GM19238 (cell line): Measurements from ENCODE around the gene USP48.
"Not testable (repeated sequence)": the region's sequence is repeated elsewhere in the genome, so short reads cannot be mapped to it uniquely, and the experiment has no call there.

ENCODE experiments used
- DNase-seq: peaks from one replicate; pipeline ENCODE4 v3.0.0; 2011; ENCODE audit warnings: low spot score; ENCODE audit not compliant: insufficient read length

Gene USP48

DNA sequence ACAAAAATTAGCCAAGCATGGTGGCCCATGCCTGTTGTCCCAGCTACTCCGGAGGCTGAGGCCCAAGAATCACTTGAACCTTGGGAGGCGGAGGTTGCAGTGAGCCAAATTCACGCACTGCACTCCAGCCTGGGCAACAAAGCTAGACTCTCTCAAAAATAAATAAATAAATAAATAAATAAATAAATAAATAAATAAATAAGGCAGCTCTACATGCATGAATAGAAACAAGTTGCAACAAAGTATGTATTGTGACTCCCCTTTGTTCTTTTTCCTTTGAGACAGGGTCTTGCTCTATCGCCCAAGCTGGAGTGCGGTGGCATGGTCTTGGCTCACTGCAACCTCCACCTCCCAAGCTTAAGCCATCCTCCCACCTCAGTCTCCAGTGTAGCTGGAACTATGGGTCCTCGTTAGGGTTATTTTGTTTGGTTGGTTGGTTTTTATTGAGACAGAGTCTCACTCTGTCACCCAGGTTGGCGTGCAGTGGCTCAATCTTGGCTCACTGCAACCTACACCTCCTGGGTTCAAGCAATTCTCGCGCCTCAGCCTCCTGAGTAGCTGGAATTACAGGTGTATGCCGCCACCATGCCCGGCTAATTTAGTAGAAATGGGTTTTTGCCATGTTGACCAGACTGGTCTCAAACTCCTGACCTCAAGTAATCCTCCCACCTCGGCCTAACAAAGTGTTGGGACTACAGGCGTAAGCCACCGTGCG, 8.0 kb downstream of the USP48 start:
- no peak for DNase-seq

- no peak for DNase-seq
Measured at GRCh38 chr1:21773585-21773984, 9.4 kb downstream of the USP48 start.

DNA sequence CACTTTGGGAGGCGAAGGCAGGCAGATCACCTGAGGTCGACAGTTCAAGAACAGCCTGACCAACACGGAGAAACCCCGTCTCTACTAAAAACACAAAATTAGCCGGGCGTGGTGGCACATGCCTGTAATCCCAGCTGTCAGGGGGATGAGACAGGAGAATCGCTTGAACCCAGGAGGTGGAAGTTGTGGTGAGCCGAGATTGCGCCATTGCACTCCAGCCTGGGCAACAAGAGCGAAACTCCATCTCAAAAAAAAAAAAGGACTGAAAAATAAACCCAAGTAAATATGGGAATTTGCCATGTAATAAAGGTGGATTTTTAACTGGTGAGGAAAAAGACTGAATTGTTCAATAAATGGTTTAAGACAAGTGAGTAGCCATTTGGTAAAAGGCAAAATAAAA, 11.3 kb downstream of the USP48 start:
- not testable (repeated sequence) for DNase-seq

- DNase-seq: not testable (repeated sequence)
Measured at GRCh38 chr1:21770602-21771001, 12.3 kb downstream of the USP48 start.

DNA sequence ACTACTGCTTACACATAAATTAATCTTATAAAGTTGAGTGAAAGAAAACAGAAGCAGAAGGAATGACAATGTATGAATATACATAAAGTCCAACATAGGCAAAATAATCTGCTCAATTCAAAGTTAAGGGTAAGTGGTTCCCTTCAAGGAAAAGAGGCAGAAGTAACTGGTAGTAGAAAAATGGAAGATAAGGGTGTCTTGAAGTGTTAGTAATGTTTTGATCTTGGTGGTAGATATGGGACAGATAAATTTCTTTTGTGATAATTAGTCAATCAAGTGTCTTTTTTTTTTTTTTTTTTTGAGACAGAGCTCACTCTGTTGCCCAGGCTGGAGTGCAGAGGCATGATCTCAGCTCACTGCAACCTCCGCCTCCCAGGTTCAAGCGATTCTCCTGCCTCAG, 12.7 kb downstream of the USP48 start:
- no peak for DNase-seq

DNA sequence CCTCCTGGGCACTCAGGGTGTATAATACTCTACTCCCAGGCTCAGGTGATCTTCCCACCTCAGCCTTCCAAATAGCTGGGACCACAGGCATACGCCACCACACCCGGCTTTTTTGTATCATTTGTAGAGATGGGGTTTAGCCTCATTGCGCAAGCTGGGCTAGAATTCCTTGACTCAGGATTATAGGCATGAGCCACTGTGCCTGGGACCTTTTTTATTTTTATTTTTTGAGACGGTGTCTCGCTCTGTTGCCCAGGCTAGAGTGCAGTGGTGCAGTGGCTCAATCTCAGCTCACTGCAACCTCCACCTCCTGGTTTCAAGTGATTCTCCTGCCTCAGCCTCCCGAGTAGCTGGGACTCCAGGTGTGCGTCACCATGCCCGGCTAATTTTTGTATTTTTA, 15.8 kb downstream of the USP48 start:
- DNase-seq: not testable (repeated sequence)

DNA sequence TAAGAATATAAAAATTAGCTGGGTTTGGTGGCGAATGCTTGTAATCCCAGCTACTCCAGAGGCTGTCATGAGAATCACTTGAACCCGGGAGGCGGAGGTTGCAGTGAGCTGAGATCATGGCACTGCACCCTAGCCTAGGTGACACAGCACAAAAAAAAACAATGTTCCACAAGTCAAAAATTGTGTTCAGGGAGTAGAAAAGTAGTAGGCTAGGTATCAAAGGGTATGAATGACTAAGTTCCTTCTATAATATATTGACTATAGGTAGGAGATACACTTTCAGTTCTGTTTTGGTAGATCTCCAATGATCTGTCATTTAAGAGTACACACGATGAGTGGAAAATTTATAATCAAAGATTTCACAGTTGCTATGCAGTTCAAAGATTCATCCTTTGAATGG, 16.7 kb downstream of the USP48 start:
- DNase-seq: no peak

- no peak for DNase-seq
Measured at GRCh38 chr1:21764615-21765423, 18.1 kb downstream of the USP48 start.

DNA sequence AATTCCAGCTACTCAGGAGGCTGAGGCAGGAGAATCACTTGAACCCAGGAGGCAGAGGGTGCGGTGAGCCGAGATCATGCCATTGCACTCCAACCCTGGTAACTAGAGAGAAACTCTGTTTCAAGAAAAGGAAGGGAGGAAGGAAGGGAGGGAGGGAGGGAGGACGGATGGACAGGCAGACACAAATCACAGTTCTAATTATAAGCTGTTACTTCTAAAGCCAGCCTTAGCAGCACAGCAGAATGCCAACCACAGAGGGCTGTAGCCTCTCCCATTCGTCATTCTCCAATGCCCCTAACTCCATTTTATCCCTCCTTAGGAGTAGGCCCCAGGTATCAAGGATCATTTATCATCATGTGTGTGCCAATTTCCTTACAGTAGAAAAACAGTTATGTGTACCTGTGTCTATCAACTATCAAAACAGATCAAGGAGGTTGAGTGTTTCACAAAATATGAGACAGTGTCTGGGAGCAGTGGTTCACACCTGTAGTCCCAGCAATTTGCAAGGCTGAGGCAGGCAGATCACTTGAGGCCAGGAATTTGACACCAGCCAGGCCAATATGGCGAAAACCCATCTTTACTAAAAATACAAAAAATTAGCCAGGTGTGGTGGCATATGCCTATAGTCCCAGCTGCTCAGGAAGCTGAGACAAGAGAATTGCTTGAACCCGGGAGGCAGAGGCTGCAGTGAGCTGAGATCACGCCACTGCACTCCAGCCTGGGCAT, 19.1 kb downstream of the USP48 start:
- no peak for DNase-seq

DNA sequence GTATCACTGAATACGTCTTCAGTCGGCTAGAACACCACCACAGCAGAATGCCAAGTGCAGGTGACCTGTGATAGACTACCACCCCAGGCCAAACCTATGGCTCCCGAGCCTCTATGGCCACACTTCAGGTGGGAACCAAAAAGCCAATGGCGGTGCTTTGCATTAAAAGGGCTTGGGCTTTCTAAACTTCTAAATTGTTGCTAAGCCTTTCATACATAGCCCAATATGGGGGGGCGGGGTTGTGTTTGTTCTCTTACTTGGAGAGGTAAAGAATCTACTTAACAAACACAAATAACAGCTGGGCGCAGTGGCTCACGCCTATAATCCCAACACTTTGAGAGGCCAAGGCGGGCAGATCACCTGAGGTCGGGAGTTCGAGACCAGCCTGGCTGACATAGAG, 19.7 kb downstream of the USP48 start:
- DNase-seq: no peak

DNA sequence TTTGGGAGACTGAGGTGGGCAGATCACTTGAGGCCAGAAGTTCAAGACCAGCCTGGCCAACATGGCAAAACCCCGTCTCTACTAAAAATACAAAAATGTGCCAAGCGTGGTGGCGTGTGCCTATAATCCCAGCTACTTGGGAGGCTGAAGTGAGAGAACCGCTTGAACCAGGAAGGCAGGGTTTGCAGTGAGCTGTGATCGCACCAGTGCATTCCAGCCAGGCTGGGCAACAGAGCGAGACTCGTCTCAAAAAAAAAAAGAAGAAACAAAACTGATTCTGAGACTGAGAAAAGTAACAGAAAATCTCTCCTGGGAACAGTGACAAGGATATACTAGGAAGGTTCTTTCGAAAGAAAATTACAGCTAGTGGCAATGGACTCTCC, 20.9 kb downstream of the USP48 start:
- DNase-seq: no peak

DNA sequence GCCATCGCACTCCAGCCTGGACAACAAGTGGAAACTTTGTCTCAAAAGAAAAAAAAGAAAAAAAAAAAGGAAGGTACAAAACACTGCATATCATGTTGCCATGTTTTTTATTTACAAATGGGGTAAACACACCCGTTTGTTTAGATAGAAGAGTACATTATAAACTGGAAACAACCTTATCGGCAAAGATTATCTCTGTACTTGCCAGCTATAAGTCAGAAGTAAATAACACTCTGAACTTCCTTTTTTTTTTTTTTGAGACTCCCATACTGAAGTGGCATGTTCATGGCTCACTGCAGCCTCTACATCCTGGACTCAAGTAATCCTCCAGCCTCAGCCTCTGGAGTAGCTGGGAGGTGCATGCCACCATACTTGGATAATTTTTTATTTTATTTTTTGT, 21.9 kb downstream of the USP48 start:
- DNase-seq: no peak

DNA sequence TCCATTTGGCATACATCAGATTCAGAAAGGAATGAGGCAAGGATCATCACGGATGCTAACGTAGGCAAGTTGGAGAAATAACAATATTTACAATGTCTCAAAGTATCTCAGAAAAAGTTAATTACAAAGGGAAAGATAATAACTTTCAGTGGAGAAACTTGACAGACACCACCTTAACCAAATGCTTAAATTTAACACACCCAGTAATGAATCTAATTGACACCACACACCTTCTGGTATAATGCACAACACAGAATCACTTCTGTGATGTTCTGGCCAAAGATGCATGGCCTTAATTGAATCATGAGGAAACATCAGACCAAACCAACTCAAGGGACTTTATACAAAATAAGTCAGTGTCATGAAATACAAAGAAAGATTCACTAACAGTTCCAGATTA, 23.1 kb downstream of the USP48 start:
- DNase-seq: no peak

DNA sequence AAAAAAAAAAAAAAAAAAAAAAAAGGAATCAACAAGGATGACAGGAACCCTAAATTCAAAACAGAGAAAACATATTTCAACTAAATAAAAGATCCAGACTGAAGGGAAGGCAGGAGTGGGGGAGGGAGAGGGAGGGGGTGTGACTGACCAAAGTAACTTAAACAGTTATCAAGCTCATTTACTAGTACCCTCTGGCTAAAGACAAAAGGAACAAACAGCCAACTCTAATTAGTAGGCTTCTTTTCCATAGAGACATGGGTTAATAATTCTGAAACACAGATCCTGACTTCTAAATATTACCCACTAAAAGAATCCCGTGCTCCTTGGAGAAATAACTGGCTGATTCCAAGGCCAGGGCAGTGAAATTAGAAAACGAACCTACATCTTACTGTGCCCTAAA, 23.8 kb downstream of the USP48 start:
- no peak for DNase-seq

DNA sequence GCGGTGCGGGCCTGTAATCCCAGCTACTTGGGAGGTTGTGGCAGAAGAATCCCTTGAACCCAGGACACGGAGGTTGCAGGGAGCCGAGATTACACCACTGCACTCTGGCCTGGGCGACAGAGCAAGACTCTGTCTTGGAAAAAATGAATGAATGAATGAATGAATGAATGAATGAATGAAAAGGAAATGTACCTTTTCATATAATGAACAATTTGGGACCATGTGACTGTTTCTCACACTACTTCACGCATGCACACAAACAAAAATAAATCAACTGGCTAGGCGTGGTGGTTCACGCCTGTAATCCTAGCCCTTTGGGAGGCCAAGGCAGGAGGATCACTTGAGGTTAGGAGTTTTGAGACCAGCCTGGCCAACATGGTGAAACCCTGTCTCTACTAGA, 24.3 kb downstream of the USP48 start:
- DNase-seq: no peak

DNA sequence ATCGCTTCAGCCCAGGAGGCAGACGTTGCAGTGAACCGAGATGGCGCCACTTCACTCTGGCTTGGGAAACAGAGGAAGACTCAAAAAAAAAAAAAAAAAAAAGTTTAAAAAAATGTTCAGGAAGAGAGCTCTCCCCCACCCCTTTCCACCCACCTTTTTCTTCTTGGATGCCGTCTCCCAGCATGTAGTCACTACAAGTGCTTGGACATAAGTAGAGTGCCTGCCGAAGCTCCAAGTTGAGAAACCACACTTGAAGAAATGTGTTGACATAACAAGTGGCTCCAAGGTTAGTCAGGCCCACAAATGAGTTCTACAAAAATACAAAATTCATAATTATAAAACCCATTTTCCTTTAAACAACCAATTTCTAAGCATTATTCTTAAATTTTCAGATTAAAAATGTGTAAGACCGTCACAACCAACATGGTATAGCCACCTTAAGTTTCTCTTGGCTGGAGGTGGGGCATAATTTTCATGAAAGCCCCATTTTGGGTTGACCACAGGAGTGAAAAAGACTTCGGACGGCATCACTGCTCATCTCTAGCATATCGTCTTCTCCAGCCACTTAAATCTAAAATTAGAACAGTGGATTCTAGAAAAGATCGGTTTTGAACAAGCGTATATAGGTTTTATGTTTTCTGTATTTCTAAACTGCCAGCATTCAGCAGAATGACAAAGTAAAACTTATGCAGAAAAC, 26.4 kb downstream of the USP48 start:
- no peak for DNase-seq

GRCh38 chr1:21755067-21755466, 27.9 kb downstream of the USP48 start:
- no peak for DNase-seq

DNA sequence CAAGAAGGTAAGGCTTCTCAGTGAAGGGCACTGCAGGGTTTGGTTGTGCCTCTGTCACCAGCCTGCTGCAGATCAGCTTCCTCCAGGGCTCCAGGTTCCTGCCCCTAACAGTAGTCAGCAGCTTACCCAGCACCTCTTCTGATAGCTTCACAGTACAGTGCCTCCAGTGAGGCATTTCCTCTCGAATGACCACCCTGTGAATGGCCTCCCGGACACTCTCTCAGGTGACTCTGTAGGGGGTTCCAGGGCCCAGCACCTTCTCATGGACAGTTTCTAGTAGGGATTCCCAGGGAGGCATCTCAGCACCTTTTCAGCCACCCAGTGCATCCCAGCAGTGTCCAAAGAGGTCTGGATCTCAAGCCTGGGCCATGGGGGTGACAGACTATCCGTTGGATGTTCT, 28.4 kb downstream of the USP48 start:
- DNase-seq: no peak

GRCh38 chr1:21752186-21752585, 30.8 kb downstream of the USP48 start:
- no peak for DNase-seq

DNA sequence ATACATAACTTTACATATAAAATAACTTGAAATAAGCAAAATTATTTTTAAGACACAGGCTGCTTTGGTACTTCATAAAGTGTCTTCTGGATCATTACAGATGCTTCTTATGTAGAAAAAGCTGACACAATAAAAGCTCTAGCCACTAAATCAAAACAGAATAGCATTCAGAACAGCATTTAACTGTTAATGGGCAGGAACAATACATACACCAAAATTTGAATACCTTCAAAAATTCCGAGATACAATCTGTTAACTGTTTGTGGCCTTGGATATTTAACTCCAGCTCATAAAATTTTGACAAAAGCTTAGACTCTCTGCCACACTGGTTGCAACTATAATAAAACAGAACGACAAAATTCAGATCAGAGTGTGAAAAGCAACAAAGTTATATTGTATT, 31.7 kb downstream of the USP48 start:
- no peak for DNase-seq

DNA sequence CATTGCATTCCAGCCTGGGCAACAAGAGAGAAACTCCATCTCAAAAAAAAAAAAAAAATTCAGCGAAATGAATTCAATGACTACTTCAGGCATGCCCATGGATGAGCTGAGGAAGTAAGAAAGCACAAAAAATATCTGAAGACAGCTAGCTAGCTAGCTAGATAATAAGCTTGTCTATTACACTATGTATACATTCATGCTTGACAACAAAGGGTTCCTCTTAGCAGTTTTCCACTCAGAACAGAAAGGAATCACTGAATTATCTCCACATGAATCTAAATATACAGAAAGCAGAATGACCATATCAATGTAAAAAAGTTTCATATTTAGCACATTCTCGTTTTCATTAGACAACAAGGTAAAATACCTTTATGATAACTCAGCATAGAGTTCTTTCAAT, 32.1 kb downstream of the USP48 start:
- DNase-seq: no peak
